Osteoblast (primary cell): ENCODE data around the gene PTX4. TPM values are rescaled to one million over a fixed set of nuclear protein-coding genes. Genes with fewer than 3 reads are reported as not detected.

Experiments used
- DNase-seq: peaks from one replicate; pipeline ENCODE4 v3.0.0; 2011; ENCODE audit warnings: low spot score, mixed read lengths; ENCODE audit not compliant: insufficient read length; ENCODE audit errors: missing footprints
- H2AFZ ChIP-seq: 2 replicates; pipeline ENCODE4 v1.6.0; 2011; ENCODE audit warnings: mild to moderate bottlenecking, low read length
- H3K27ac ChIP-seq: 2 replicates; pipeline ENCODE4 v1.5.1; 2011; ENCODE audit warnings: mild to moderate bottlenecking, low read depth, low read length, moderate library complexity
- H3K27me3 ChIP-seq: 2 replicates; pipeline ENCODE4 v1.6.0; 2012; ENCODE audit warnings: mild to moderate bottlenecking, control low read depth, inconsistent platforms, low read length, moderate library complexity; ENCODE audit not compliant: insufficient read depth
- H3K36me3 ChIP-seq: 2 replicates; pipeline ENCODE4 v1.5.1; 2011; ENCODE audit warnings: mild to moderate bottlenecking, low read length, control low read depth, moderate library complexity; ENCODE audit not compliant: insufficient read depth
- H3K4me1 ChIP-seq: 2 replicates; pipeline ENCODE4 v1.5.1; 2011; ENCODE audit warnings: mild to moderate bottlenecking, low read length, control low read depth, moderate library complexity; ENCODE audit not compliant: insufficient read depth
- H3K4me2 ChIP-seq: 2 replicates; pipeline ENCODE4 v1.6.0; 2011; ENCODE audit warnings: mild to moderate bottlenecking, low read length; ENCODE audit not compliant: insufficient read depth
- H3K4me3 ChIP-seq: fragments of 200-600 bp; sonication (generic); 3 replicates; pipeline ENCODE4 v1.5.1; 2012; ENCODE audit warnings: mild to moderate bottlenecking, low read length, inconsistent platforms; ENCODE audit not compliant: insufficient read depth
- H3K79me2 ChIP-seq: 2 replicates; pipeline ENCODE4 v1.6.0; 2012; ENCODE audit warnings: mild to moderate bottlenecking, low read length, control low read depth, inconsistent platforms; ENCODE audit not compliant: insufficient read depth
- H3K9me3 ChIP-seq: 2 replicates; pipeline ENCODE4 v1.5.1; 2011; ENCODE audit warnings: low read depth, low read length, control low read depth
- H4K20me1 ChIP-seq: 2 replicates; pipeline ENCODE4 v1.6.0; 2012; ENCODE audit warnings: mild to moderate bottlenecking, low read length, control low read depth; ENCODE audit not compliant: insufficient read depth
- total RNA-seq: library from RNA; depleted of rRNA; stranded (reverse); fragments of >200 nt; gene quantifications from 2 replicates; pipeline ENCODE4 v1.2.3, GENCODE V29; 2012
- TF ChIP-seq, protein P1 (sequence below): IDR thresholded peaks from 2 replicates; pipeline ENCODE4 v1.5.1; 2011; ENCODE audit warnings: mild to moderate bottlenecking, low read depth, low read length, moderate library complexity; ENCODE audit errors: extremely low read depth

Gene PTX4
- total RNA-seq, 1 donor, result not detected

DNA sequence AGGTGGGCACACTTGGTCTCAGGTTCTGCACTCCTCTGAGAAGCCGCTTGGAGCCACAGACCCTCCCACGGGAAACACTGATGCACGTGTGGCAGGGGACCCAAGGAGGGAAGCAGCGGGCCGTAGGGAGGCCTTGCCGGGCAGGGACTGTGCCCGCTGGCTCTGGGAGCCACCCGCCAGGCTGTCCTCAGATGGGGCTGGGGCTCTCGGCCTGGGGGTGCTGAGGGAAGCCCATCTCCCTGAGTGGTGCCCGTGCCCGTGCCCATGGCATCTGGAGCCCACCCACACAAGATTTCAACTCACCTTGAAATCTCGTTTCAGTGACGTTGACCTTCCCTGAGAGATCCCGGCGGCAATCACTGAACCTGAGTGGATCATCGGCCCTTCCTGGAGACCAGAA lies 31.8 kb downstream of the PTX4 start:
- no peak for DNase-seq
- peaks cover 9% of the 10 kb centered on the region for H3K36me3 ChIP-seq
- TF ChIP-seq, protein P1, sequence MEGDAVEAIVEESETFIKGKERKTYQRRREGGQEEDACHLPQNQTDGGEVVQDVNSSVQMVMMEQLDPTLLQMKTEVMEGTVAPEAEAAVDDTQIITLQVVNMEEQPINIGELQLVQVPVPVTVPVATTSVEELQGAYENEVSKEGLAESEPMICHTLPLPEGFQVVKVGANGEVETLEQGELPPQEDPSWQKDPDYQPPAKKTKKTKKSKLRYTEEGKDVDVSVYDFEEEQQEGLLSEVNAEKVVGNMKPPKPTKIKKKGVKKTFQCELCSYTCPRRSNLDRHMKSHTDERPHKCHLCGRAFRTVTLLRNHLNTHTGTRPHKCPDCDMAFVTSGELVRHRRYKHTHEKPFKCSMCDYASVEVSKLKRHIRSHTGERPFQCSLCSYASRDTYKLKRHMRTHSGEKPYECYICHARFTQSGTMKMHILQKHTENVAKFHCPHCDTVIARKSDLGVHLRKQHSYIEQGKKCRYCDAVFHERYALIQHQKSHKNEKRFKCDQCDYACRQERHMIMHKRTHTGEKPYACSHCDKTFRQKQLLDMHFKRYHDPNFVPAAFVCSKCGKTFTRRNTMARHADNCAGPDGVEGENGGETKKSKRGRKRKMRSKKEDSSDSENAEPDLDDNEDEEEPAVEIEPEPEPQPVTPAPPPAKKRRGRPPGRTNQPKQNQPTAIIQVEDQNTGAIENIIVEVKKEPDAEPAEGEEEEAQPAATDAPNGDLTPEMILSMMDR, result no peak

DNA sequence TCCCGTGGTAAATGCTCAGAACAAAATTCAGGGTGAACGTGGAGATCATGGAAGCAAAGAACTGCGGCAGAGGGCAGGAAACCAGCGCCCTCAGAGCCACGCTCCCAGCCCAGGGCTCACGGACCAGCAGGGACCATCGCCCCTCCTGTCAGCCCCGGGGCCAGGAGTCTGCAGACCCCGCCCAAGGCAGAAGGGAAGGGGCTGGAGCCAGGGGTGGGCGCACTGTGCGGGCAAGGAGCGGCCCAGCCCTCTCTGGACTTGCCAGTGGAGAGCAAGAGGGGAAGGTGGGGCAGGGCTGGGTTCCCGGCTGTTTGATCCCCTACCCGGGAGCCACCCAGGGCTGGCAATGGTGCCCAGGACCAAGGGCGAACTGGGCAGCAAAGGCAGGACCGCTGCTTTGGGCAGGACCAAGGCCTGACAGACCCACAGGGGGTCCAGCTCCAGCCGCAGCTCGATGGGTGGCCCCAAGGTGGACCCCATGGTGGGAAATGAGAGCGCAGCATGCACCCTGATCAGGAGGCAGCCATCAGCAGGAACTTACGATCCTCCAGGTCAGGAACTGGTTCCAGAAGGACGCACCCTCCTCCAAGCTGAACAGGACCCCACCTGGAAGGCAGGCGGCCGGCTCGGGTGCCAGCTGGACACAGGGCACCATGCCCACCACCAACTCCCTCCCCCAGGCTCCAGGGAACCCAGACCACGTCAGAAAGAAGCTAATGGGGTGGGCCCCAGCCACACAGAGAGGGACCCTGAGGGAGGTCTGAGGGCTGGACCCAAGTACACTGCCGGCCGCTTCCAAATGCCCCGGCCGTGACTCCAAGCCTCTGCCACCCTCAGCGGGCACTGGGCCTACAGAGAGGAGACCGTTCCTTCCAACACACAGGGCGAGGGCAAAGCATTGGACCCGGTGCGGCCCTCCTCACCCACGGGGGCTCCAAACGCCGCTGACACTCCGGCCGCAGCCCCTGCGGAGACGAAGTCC lies 33.3 kb downstream of the PTX4 start:
- H4K20me1 ChIP-seq, result no peaks in the 10 kb centered on the region
- H3K4me2 ChIP-seq, result no peak overlapping the region
- no peaks in the 10 kb centered on the region for H3K4me1 ChIP-seq
- no peaks in the 10 kb centered on the region for H3K27me3 ChIP-seq
- H3K79me2 ChIP-seq, result peaks cover 11% of the 10 kb centered on the region
- H3K9me3 ChIP-seq, result no peaks in the 10 kb centered on the region
- TF ChIP-seq, protein P1, result no peak
- no peak overlapping the region for H3K27ac ChIP-seq
- H2AFZ ChIP-seq, result no peak overlapping the region
- no peak for DNase-seq
- H3K36me3 ChIP-seq, result peaks cover 17% of the 10 kb centered on the region
- H3K4me3 ChIP-seq, result no peak overlapping the region

More for the DNA sequence above, 31.8 kb downstream of the PTX4 start:
- H2AFZ ChIP-seq, result no peak overlapping the region
- H4K20me1 ChIP-seq, result peaks cover 2% of the 10 kb centered on the region
- H3K9me3 ChIP-seq, result no peaks in the 10 kb centered on the region
- no peaks in the 10 kb centered on the region for H3K4me1 ChIP-seq
- no peak overlapping the region for H3K4me2 ChIP-seq
- no peak overlapping the region for H3K4me3 ChIP-seq
- H3K79me2 ChIP-seq, result peaks cover 14% of the 10 kb centered on the region
- H3K27me3 ChIP-seq, result no peaks in the 10 kb centered on the region
- no peak overlapping the region for H3K27ac ChIP-seq

DNA sequence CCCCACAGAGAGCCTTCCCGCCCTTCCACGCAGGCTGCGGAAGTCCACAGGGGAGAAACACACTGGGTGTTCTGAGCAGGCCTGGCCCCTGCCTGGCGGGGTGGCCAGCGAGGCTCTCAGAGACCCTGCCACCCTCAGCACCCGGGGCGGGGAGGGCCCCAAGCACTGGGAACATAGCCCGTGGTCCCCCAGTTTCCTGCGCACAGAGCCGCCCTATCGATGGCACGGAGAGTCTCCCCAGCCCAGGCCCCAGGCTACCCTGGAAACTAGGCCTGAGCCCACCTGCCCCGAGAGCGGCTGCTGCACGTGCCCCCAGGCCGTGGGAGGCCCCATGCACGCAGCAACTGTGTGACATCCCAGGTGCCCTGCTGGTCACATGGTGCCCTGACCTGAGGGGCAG lies 34.2 kb downstream of the PTX4 start:
- H3K79me2 ChIP-seq, result peaks cover 11% of the 10 kb centered on the region

DNA sequence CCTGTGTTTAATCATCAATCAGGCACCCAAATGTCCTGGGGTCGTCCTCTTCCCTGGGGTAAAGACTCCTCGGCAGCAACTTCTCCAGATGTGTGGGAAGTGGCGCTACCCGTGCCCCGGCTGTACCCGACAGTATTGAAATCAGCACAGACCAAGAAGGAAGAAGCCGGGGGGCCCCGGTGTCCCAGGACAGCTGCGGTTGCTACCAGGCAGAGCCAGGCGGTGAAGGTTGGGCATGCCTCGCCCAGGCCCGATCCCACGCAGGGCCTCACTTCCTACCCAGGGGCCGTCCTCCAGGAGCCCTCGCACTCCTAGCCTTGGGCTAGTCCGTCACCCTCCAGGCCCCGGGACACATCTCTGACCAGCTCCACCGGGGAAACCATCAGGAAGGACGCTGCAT lies 35.4 kb downstream of the PTX4 start:
- Histone ChIP-seq H2AFZ (no peak overlapping the region), H3K4me1 (no peaks in the 10 kb centered on the region), H3K36me3 (peaks cover 14% of the 10 kb centered on the region), H3K27ac (no peak overlapping the region), H4K20me1 (no peaks in the 10 kb centered on the region), H3K27me3 (no peaks in the 10 kb centered on the region), H3K9me3 (no peaks in the 10 kb centered on the region), H3K79me2 (peaks cover 5% of the 10 kb centered on the region), H3K4me2 (no peak overlapping the region), H3K4me3 (no peak overlapping the region)
- DNase-seq, result no peak
- TF ChIP-seq, protein P1, result no peak

More for the DNA sequence above, 34.2 kb downstream of the PTX4 start:
- Histone ChIP-seq H3K4me2 (no peak overlapping the region), H3K9me3 (no peaks in the 10 kb centered on the region), H4K20me1 (no peaks in the 10 kb centered on the region), H3K4me3 (no peak overlapping the region), H3K36me3 (peaks cover 14% of the 10 kb centered on the region), H3K4me1 (no peaks in the 10 kb centered on the region), H3K27ac (no peak overlapping the region), H2AFZ (no peak overlapping the region), H3K27me3 (no peaks in the 10 kb centered on the region)
- TF ChIP-seq, protein P1, result no peak
- no peak for DNase-seq
